Measurements from ENCODE around the gene CSTF1.

- TF ChIP-seq CTCF (conservative IDR thresholded peaks at IDR 0.05 in 1 of 2, IDR thresholded peaks at IDR 0.05 in 1 of 2; ENCODE audit: extremely low read depth in 1 of 2, insufficient read depth in 1 of 2, low read depth in 1 of 2, low read length in 2 of 2) = no peak
- TF ChIP-seq EZH2 (IDR thresholded peaks at IDR 0.05; ENCODE audit: borderline replicate concordance, low read length) = no peak
Observed at GRCh38 chr20:56445130-56445529, 52.7 kb downstream of the CSTF1 start.

Measured in mammary epithelial cell (primary cell).